ENCODE data around the gene PCBD1. TPM values are rescaled to one million over a fixed set of nuclear protein-coding genes. Genes with fewer than 3 reads are reported as not detected.
A peak's percentile ranks its signal among the peaks of the same experiment; 100 is the strongest.

The PCBD1 gene
- total RNA-seq, 1 donor from 2014 or later, result 54.6 TPM

- Mint-ChIP-seq H3K4me1 (ENCODE audit: low read depth, unreplicated experiment) (peaks cover 43% of the 10 kb centered on the region), H3K27me3 (ENCODE audit: low read depth, unreplicated experiment) (no peaks in the 10 kb centered on the region), H3K27ac (ENCODE audit: unreplicated experiment) (no peak overlapping the region), H3K9me3 (ENCODE audit: unreplicated experiment) (no peaks in the 10 kb centered on the region), H3K36me3 (ENCODE audit: low read depth, unreplicated experiment) (peaks cover 28% of the 10 kb centered on the region), H3K4me3 (ENCODE audit: unreplicated experiment) (no peak overlapping the region)
- H3K27ac ChIP-seq (ENCODE audit: low read depth, low read length), result no peak overlapping the region
- FAIRE-seq, result no peak
- H3K9ac ChIP-seq (ENCODE audit: low read length), result no peak overlapping the region
- no peaks in the 10 kb centered on the region for H3K27me3 ChIP-seq (ENCODE audit: insufficient read depth, low read length)
- no peak overlapping the region for H3K4me2 ChIP-seq (ENCODE audit: low read length)
- TF ChIP-seq CTCF (IDR thresholded peaks at IDR 0.05; ENCODE audit: insufficient read depth, low read depth, low read length) (no peak), EZH2 (IDR thresholded peaks at IDR 0.05; ENCODE audit: insufficient read depth, low read length) (no peak)
- H3K36me3 ChIP-seq (ENCODE audit: insufficient read depth, low read length), result peaks cover 25% of the 10 kb centered on the region
- no peak for DNase-seq (ENCODE audit: low read depth)
- H2AFZ ChIP-seq (ENCODE audit: low read depth, low read length), result no peak overlapping the region
- H3K4me3 ChIP-seq (ENCODE audit: insufficient read depth, low read depth, low read length), result no peak overlapping the region
- H4K20me1 ChIP-seq (ENCODE audit: insufficient read depth, low read length), result no peaks in the 10 kb centered on the region
- no peaks in the 10 kb centered on the region for H3K9me3 ChIP-seq (ENCODE audit: insufficient read depth, low read depth, low read length)
- H3K4me1 ChIP-seq (ENCODE audit: insufficient read depth, low read length), result peaks cover 14% of the 10 kb centered on the region
- H3K79me2 ChIP-seq (ENCODE audit: insufficient read depth, low read length), result peaks cover 6% of the 10 kb centered on the region
These were observed 36.5 kb downstream of the PCBD1 start for GRCh38 chr10:70851597-70852475.

- Histone ChIP-seq H3K79me2 (ENCODE audit: insufficient read depth, low read length) (peaks cover 6% of the 10 kb centered on the region), H3K36me3 (ENCODE audit: insufficient read depth, low read length) (peaks cover 26% of the 10 kb centered on the region), H3K4me1 (ENCODE audit: insufficient read depth, low read length) (peaks cover 14% of the 10 kb centered on the region), H4K20me1 (ENCODE audit: insufficient read depth, low read length) (no peaks in the 10 kb centered on the region), H3K27ac (ENCODE audit: low read depth, low read length) (peak overlapping the region; percentile 72), H3K27me3 (ENCODE audit: insufficient read depth, low read length) (no peaks in the 10 kb centered on the region), H3K4me2 (ENCODE audit: low read length) (peak overlapping the region; percentile 67), H3K9ac (ENCODE audit: low read length) (peak overlapping the region; percentile 30), H3K4me3 (ENCODE audit: insufficient read depth, low read depth, low read length) (peak overlapping the region; percentile 20), H2AFZ (ENCODE audit: low read depth, low read length) (no peak overlapping the region), H3K9me3 (ENCODE audit: insufficient read depth, low read depth, low read length) (no peaks in the 10 kb centered on the region)
- Mint-ChIP-seq H3K4me3 (ENCODE audit: unreplicated experiment) (peak overlapping the region; percentile 16), H3K4me1 (ENCODE audit: low read depth, unreplicated experiment) (peaks cover 51% of the 10 kb centered on the region), H3K27me3 (ENCODE audit: low read depth, unreplicated experiment) (no peaks in the 10 kb centered on the region), H3K27ac (ENCODE audit: unreplicated experiment) (peak overlapping the region; percentile 55), H3K9me3 (ENCODE audit: unreplicated experiment) (no peaks in the 10 kb centered on the region), H3K36me3 (ENCODE audit: low read depth, unreplicated experiment) (peaks cover 26% of the 10 kb centered on the region)
- DNase-seq (ENCODE audit: low read depth), result peak; percentile 72
- no peak for TF ChIP-seq EZH2 (IDR thresholded peaks at IDR 0.05; ENCODE audit: insufficient read depth, low read length)
- TF ChIP-seq CTCF (IDR thresholded peaks at IDR 0.05; ENCODE audit: insufficient read depth, low read depth, low read length), result no peak
- FAIRE-seq, result no peak
These were observed 38.3 kb downstream of the PCBD1 start for GRCh38 chr10:70850097-70850496.

GRCh38 chr10:70849582-70850016 is 38.8 kb downstream of the PCBD1 start:
- Mint-ChIP-seq H3K4me1 (ENCODE audit: low read depth, unreplicated experiment) (peaks cover 53% of the 10 kb centered on the region), H3K4me3 (ENCODE audit: unreplicated experiment) (peak overlapping the region; percentile 5), H3K27ac (ENCODE audit: unreplicated experiment) (peak overlapping the region; percentile 55), H3K9me3 (ENCODE audit: unreplicated experiment) (no peaks in the 10 kb centered on the region), H3K36me3 (ENCODE audit: low read depth, unreplicated experiment) (peaks cover 26% of the 10 kb centered on the region), H3K27me3 (ENCODE audit: low read depth, unreplicated experiment) (no peaks in the 10 kb centered on the region)
- H3K27ac ChIP-seq (ENCODE audit: low read depth, low read length), result peak overlapping the region; percentile 75
- no peak for TF ChIP-seq CTCF (IDR thresholded peaks at IDR 0.05; ENCODE audit: insufficient read depth, low read depth, low read length)
- no peak for TF ChIP-seq EZH2 (IDR thresholded peaks at IDR 0.05; ENCODE audit: insufficient read depth, low read length)
- H3K9ac ChIP-seq (ENCODE audit: low read length), result peak overlapping the region; percentile 39
- no peaks in the 10 kb centered on the region for H4K20me1 ChIP-seq (ENCODE audit: insufficient read depth, low read length)
- peak overlapping the region; percentile 20 for H3K4me3 ChIP-seq (ENCODE audit: insufficient read depth, low read depth, low read length)
- H2AFZ ChIP-seq (ENCODE audit: low read depth, low read length), result no peak overlapping the region
- peaks cover 6% of the 10 kb centered on the region for H3K79me2 ChIP-seq (ENCODE audit: insufficient read depth, low read length)
- FAIRE-seq (peak; percentile 26), DNase-seq (ENCODE audit: low read depth) (peak; percentile 97)
- no peaks in the 10 kb centered on the region for H3K9me3 ChIP-seq (ENCODE audit: insufficient read depth, low read depth, low read length)
- H3K36me3 ChIP-seq (ENCODE audit: insufficient read depth, low read length), result peaks cover 23% of the 10 kb centered on the region
- H3K4me1 ChIP-seq (ENCODE audit: insufficient read depth, low read length), result peaks cover 14% of the 10 kb centered on the region
- H3K4me2 ChIP-seq (ENCODE audit: low read length), result peak overlapping the region; percentile 67
- no peaks in the 10 kb centered on the region for H3K27me3 ChIP-seq (ENCODE audit: insufficient read depth, low read length)
